Measurements from ENCODE around the gene TRIO.

GRCh38 chr5:14452685-14453454 is 309.7 kb downstream of the TRIO start:
- TF ChIP-seq POLR2AphosphoS5 (IDR thresholded peaks at IDR 0.05; ENCODE audit: low read depth, low read length) (no peak), TAF1 (IDR thresholded peaks at IDR 0.05; ENCODE audit: borderline replicate concordance, low read depth, low read length) (no peak), JUND (IDR thresholded peaks at IDR 0.05) (0 out of 2 replicates have a peak, but pooled peaks have one; percentile 3)
